HCT116 (cell line): ENCODE results near the gene SH3PXD2A. TPM values are rescaled to one million over a fixed set of nuclear protein-coding genes. Genes with fewer than 3 reads are reported as not detected.
A peak's percentile ranks its signal among the peaks of the same experiment; 100 is the strongest.

ENCODE experiments used
- ATAC-seq: fragments of 200-7000 bp; cut with Tn5 transposase; 2 replicates; pipeline ENCODE4 v1.9.1; 2020; ENCODE audit warnings: mild to moderate bottlenecking, moderate library complexity
- BruUV-seq: library from RNA; stranded (reverse); fragments of 400-500 nt; replicated peaks from 2 replicates; lab custom pipeline; 2021; lab: Mats Ljungman, UMichigan
- CTCF ChIA-PET: fragments of 300-600 bp; sonication (Branson Sonifier 250); formaldehyde crosslinking; loops from one replicate; lab custom pipeline; 2021; ENCODE audit warnings: antibody characterized with exemption; lab: Charles Lee
- POLR2A ChIA-PET: fragments of 300-600, 350-600 bp; sonication (Branson Sonifier 250); formaldehyde crosslinking; loops from one replicate; lab custom pipeline; 2021; ENCODE audit warnings: antibody characterized with exemption; lab: Charles Lee
- RAD21 ChIA-PET, 2 experiments: fragments of 300-600 bp; sonication (Branson Sonifier 250); formaldehyde crosslinking; loops; one replicate each; lab custom pipeline; 2023; ENCODE audit warnings: low total read pairs in 2 of 2; ENCODE audit not compliant: uncharacterized antibody in 2 of 2, unreplicated experiment in 2 of 2, low non-redundant PET in 1 of 2; lab: Charles Lee
- DNase-seq: peaks from one replicate; pipeline ENCODE4 v3.0.0-alpha.2; 2010; ENCODE audit warnings: low read depth, low spot score
- H2AFZ ChIP-seq: fragments of 200-600 bp; shearing (Covaris generic), sonication (generic); 2 replicates; pipeline ENCODE4 v1.6.1; 2017; ENCODE audit warnings: low read depth, mixed run types, mixed read lengths, antibody characterized with exemption, low read length; ENCODE audit not compliant: poor library complexity, severe bottlenecking
- H3K27ac ChIP-seq: 2 replicates; pipeline ENCODE4 v1.5.1; 2012; ENCODE audit warnings: low read depth, low read length
- H3K27me3 ChIP-seq: fragments of 200-600 bp; sonication (generic); 2 replicates; pipeline ENCODE4 v1.6.1; 2016; ENCODE audit warnings: mixed run types, low read length, mixed read lengths; ENCODE audit not compliant: insufficient read depth
- H3K36me3 ChIP-seq, 2 experiments: fragments of 200-500 bp in 1 of 2; fragments of 200-600 bp in 1 of 2; sonication (Bioruptor generic) in 1 of 2; sonication (generic) in 1 of 2; 2 replicates each; pipeline versions ENCODE4 v1.5.1 to v1.6.1; 2014 to 2016; ENCODE audit warnings: low read length in 2 of 2, inconsistent platforms in 1 of 2, mixed read lengths in 1 of 2, mixed run types in 1 of 2; ENCODE audit not compliant: insufficient read depth in 2 of 2, control insufficient read depth in 1 of 2
- H3K4me1 ChIP-seq, 2 experiments: fragments of 200-600 bp in 1 of 2; sonication (generic) in 1 of 2; 2 replicates each; pipeline versions ENCODE4 v1.5.1 to v1.6.1; 2012 to 2017; ENCODE audit warnings: low read length in 2 of 2, inconsistent platforms in 1 of 2, mild to moderate bottlenecking in 1 of 2, mixed read lengths in 1 of 2, mixed run types in 1 of 2, moderate library complexity in 1 of 2; ENCODE audit not compliant: insufficient read depth in 2 of 2, control insufficient read depth in 1 of 2
- H3K4me2 ChIP-seq: fragments of 200-600 bp; sonication (generic); 2 replicates; pipeline ENCODE4 v1.6.1; 2017; ENCODE audit warnings: mixed run types, low read length, mixed read lengths
- H3K4me3 ChIP-seq, 2 experiments: fragments of 200-600 bp in 1 of 2; sonication (generic) in 1 of 2; replicated peaks in 1 of 2; 2 replicates each; pipeline ENCODE4 v1.5.1; 2011 to 2016; ENCODE audit warnings: low read length in 2 of 2, control low read depth in 1 of 2, low read depth in 1 of 2, mild to moderate bottlenecking in 1 of 2, mixed read lengths in 1 of 2, mixed run types in 1 of 2
- H3K79me2 ChIP-seq: fragments of 200-600 bp; sonication (generic); 2 replicates; pipeline ENCODE4 v1.6.1; 2017; ENCODE audit warnings: mild to moderate bottlenecking, mixed run types, low read length, moderate library complexity, mixed read lengths; ENCODE audit not compliant: insufficient read depth
- H3K9ac ChIP-seq: fragments of 200-600 bp; sonication (generic); 2 replicates; pipeline ENCODE4 v1.6.1; 2016; ENCODE audit warnings: low read length, mixed read lengths
- H3K9me2 ChIP-seq: fragments of 200-600 bp; sonication (generic), shearing (Covaris generic); 2 replicates; pipeline ENCODE4 v1.6.1; 2017; ENCODE audit warnings: mixed run types, mild to moderate bottlenecking, moderate library complexity; ENCODE audit not compliant: insufficient read depth
- H3K9me3 ChIP-seq, 2 experiments: fragments of 200-500 bp in 1 of 2; fragments of 200-600 bp in 1 of 2; sonication (Bioruptor generic) in 1 of 2; sonication (generic) in 1 of 2; 2 replicates each; pipeline ENCODE4 v1.6.1; 2014 to 2017; ENCODE audit warnings: low read length in 2 of 2, mixed read lengths in 2 of 2, inconsistent platforms in 1 of 2, low read depth in 1 of 2, mild to moderate bottlenecking in 1 of 2, mixed run types in 1 of 2, moderate library complexity in 1 of 2; ENCODE audit not compliant: control insufficient read depth in 1 of 2, insufficient read depth in 1 of 2
- H4K20me1 ChIP-seq: fragments of 200-600 bp; sonication (generic), shearing (Covaris generic); 2 replicates; pipeline ENCODE4 v1.6.1; 2017; ENCODE audit warnings: mixed run types, mild to moderate bottlenecking, moderate library complexity; ENCODE audit not compliant: insufficient read depth
- ATF3 ChIP-seq: IDR thresholded peaks from 2 replicates; pipeline ENCODE4 v1.6.1; 2012
- CBX3 ChIP-seq: IDR thresholded peaks from 2 replicates; pipeline ENCODE4 v1.6.1; 2012; ENCODE audit warnings: low read depth
- CEBPB ChIP-seq: IDR thresholded peaks from 2 replicates; pipeline ENCODE4 v1.6.1; 2012; ENCODE audit warnings: low read depth
- EGR1 ChIP-seq: IDR thresholded peaks from 2 replicates; pipeline ENCODE4 v1.6.1; 2012; ENCODE audit warnings: low read depth
- EZH2phosphoT487 ChIP-seq: fragments of 200-600 bp; IDR thresholded peaks from 2 replicates; pipeline ENCODE4 v1.6.1; 2018; ENCODE audit warnings: antibody characterized with exemption, borderline replicate concordance
- FOSL1 ChIP-seq: IDR thresholded peaks from 2 replicates; pipeline ENCODE4 v1.6.1; 2012; ENCODE audit warnings: low read depth
- MAX ChIP-seq: IDR thresholded peaks from 2 replicates; pipeline ENCODE4 v1.6.1; 2012
- RAD21 ChIP-seq: IDR thresholded peaks from 2 replicates; pipeline ENCODE4 v1.6.1; 2012; ENCODE audit warnings: low read depth, mild to moderate bottlenecking
- REST ChIP-seq: IDR thresholded peaks from 2 replicates; pipeline ENCODE4 v1.6.1; 2012; ENCODE audit warnings: low read depth
- SIN3A ChIP-seq: IDR thresholded peaks from 2 replicates; pipeline ENCODE4 v1.6.1; 2012; ENCODE audit warnings: low read depth
- SRF ChIP-seq: IDR thresholded peaks from 2 replicates; pipeline ENCODE4 v1.6.1; 2012; ENCODE audit warnings: low read depth
- TCF7L2 ChIP-seq: IDR thresholded peaks from 2 replicates; pipeline ENCODE4 v1.7.0; 2011; ENCODE audit warnings: borderline replicate concordance, inconsistent platforms; ENCODE audit not compliant: insufficient read depth, insufficient read length; ENCODE audit errors: extremely low read depth
- YY1 ChIP-seq: IDR thresholded peaks from 2 replicates; pipeline ENCODE4 v1.6.1; 2011; ENCODE audit warnings: low read length, low read depth, moderate library complexity, mild to moderate bottlenecking; ENCODE audit not compliant: insufficient replicate concordance; ENCODE audit errors: extremely low read depth
- ZNF274 ChIP-seq: fragments of 200-500 bp; sonication (Bioruptor generic); IDR thresholded peaks from 2 replicates; pipeline ENCODE4 v1.6.1; 2014; ENCODE audit warnings: mild to moderate bottlenecking, low read depth, low read length, inconsistent platforms
- intact Hi-C: fragments of 100-400 bp; cut with micrococcal nuclease; formaldehyde crosslinking; loops from 2 replicates; pipeline ENCODE4 v1.10.0; 2022
- total RNA-seq: library from RNA; stranded (reverse); gene quantifications from one replicate; pipeline ENCODE4 v1.2.1, GENCODE V29; 2021; ENCODE audit not compliant: unreplicated experiment

The SH3PXD2A gene
- total RNA-seq, 1 experiment from 2014 or later = 8.7 TPM

- TF ChIP-seq REST (no peak), ATF3 (no peak), SRF (no peak), YY1 (no peak), CEBPB (no peak), MAX (peak; percentile 58), FOSL1 (no peak), SIN3A (0 out of 2 replicates have a peak, but pooled peaks have one; percentile 16), RAD21 (no peak)
Measured at GRCh38 chr10:103772096-103772845, 83.1 kb downstream of the SH3PXD2A start (continued).

GRCh38 chr10:103770139-103770538, 85.2 kb downstream of the SH3PXD2A start:
- CTCF ChIA-PET = interaction anchor here (1.1 kb wide), 1 partner anchor 15 kb away, joined by 3 read pairs; no protein-coding TSS in a partner anchor
- no peak overlapping the region for H2AFZ ChIP-seq
- no TSS peak for BruUV-seq
- H3K4me3 ChIP-seq = no peak overlapping the region
- H3K36me3 ChIP-seq = no peaks in the 10 kb centered on the region
- DNase-seq (no peak), ATAC-seq (no peak)
- H3K9me2 ChIP-seq = no peaks in the 10 kb centered on the region
- no peaks in the 10 kb centered on the region for H3K9me3 ChIP-seq
- no peaks in the 10 kb centered on the region for H3K79me2 ChIP-seq
- H4K20me1 ChIP-seq = no peaks in the 10 kb centered on the region
- intact Hi-C loops = no loop called here
- H3K9ac ChIP-seq = no peak overlapping the region
- no peaks in the 10 kb centered on the region for H3K27me3 ChIP-seq
- POLR2A ChIA-PET = no interaction called here
- no peak overlapping the region for H3K4me2 ChIP-seq
- RAD21 ChIA-PET = no interaction called here
- no peak overlapping the region for H3K27ac ChIP-seq
- peaks cover 14 to 27% of the 10 kb centered on the region in 2 experiments for H3K4me1 ChIP-seq
- no peak for TF ChIP-seq MAX
- no peak for TF ChIP-seq EZH2phosphoT487
- no peak for TF ChIP-seq EGR1
- no peak for TF ChIP-seq FOSL1
- no peak for TF ChIP-seq YY1
- no peak for TF ChIP-seq ATF3
- TF ChIP-seq SRF = no peak
- no peak for TF ChIP-seq ZNF274
- no peak for TF ChIP-seq REST
- TF ChIP-seq CBX3 = no peak
- TF ChIP-seq TCF7L2 = no peak
